Measurements from ENCODE around the gene CAPN11.
A peak's percentile ranks its signal among the peaks of the same experiment; 100 is the strongest.

The CAPN11 gene

GRCh38 chr6:44123544-44123943 lies 35.1 kb upstream of the CAPN11 start:
- Histone ChIP-seq H2AFZ (ENCODE audit: insufficient read depth, low read length, poor library complexity) (no peak overlapping the region), H3K36me3 (ENCODE audit: control insufficient read depth in 1 of 2, insufficient read depth in 2 of 2, low read length in 2 of 2) (no peaks in the 10 kb centered on the region), H3K9me3 (ENCODE audit: insufficient read depth, low read depth, low read length) (no peaks in the 10 kb centered on the region), H2BK120ac (ENCODE audit: insufficient read depth, low read length, poor library complexity) (no peak overlapping the region), H2BK5ac (ENCODE audit: low read depth, low read length, poor library complexity) (no peak overlapping the region), H3K4me2 (ENCODE audit: low read length) (no peak overlapping the region), H3K4ac (ENCODE audit: low read depth, low read length) (no peak overlapping the region), H3K27ac (ENCODE audit: low read depth, low read length) (no peak overlapping the region), H3K27me3 (ENCODE audit: insufficient read depth, low read length) (no peaks in the 10 kb centered on the region), H4K8ac (ENCODE audit: low read depth, low read length) (no peak overlapping the region), H2BK12ac (ENCODE audit: low read length) (no peak overlapping the region), H3K79me2 (ENCODE audit: control insufficient read depth, insufficient read depth, low read length, poor library complexity) (peaks cover 27% of the 10 kb centered on the region), H3K23ac (ENCODE audit: low read length) (no peak overlapping the region), H4K12ac (ENCODE audit: low read depth, low read length) (no peak overlapping the region), H2AK5ac (ENCODE audit: low read length) (no peak overlapping the region), H4K91ac (ENCODE audit: low read depth, low read length) (no peak overlapping the region), H3K4me3 (ENCODE audit: low read depth, low read length) (no peak overlapping the region), H3K9ac (ENCODE audit: low read length) (no peak overlapping the region), H3K18ac (ENCODE audit: low read length) (no peak overlapping the region), H3K79me1 (ENCODE audit: low read length) (peaks cover 12% of the 10 kb centered on the region), H3K14ac (ENCODE audit: low read length) (no peak overlapping the region), H3K4me1 (ENCODE audit: control insufficient read depth in 1 of 2, insufficient read depth in 2 of 2, low read length in 2 of 2) (peaks cover 4 to 10% of the 10 kb centered on the region in 2 experiments)
- no CpG with 5 or more reads among the region's 2 CpGs for WGBS (ENCODE audit: extremely low coverage, insufficient coverage, insufficient read length)
- DNase-seq = no peak

DNA sequence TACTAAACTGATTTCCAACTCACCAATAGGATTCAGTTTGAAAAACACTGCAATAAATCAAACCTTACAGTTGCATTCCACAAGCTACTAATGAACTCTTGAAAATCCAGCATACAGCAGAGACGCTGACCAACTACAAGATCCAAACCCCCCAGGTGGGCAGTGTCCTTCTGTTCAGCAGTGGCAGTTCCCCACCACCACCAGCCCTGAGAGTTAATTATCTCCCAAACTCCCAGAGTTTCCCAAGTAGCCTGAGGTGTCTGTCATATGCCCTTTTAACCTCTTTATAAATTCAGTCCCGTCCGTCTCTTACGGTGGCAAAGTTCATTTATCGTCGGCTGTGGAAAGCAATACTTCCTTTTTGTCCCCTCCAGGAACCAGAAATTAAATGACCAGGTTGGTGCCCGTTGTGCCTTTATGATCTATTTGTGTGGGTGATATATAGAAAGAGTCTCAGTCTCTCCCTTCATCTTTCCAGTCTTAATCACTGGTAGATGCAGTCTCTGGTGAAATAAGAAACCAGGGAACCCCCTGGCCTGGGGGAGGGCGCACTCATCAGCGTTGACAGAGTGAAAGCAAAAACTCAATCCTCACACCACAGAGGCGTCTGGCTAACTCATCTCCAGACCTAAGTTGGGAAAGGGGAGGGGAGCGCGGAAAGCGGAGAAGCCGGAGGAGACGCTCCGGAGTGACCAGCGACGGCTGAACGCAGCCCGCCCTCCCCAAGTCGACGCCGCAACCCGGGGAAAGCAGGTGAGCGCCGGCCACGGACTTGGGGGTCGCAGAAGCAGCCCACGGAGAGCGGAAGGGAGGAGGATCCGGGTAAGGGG lies 32.1 kb upstream of the CAPN11 start:
- no peak overlapping the region for H2BK12ac ChIP-seq (ENCODE audit: low read length)
- H4K8ac ChIP-seq (ENCODE audit: low read depth, low read length) = peak overlapping the region; percentile 83
- peak overlapping the region; percentile 85 for H3K4me3 ChIP-seq (ENCODE audit: low read depth, low read length)
- peak overlapping the region; percentile 89 for H4K91ac ChIP-seq (ENCODE audit: low read depth, low read length)
- H2BK120ac ChIP-seq (ENCODE audit: insufficient read depth, low read length, poor library complexity) = peak overlapping the region; percentile 78
- H3K27ac ChIP-seq (ENCODE audit: low read depth, low read length) = peak overlapping the region; percentile 89
- H3K9ac ChIP-seq (ENCODE audit: low read length) = peak overlapping the region; percentile 69
- no CpG with 5 or more reads among the region's 31 CpGs for WGBS (ENCODE audit: extremely low coverage, insufficient coverage, insufficient read length)
- H2AK5ac ChIP-seq (ENCODE audit: low read length) = peak overlapping the region; percentile 13
- H3K79me1 ChIP-seq (ENCODE audit: low read length) = peaks cover 12% of the 10 kb centered on the region
- DNase-seq = peak; percentile 63 to 65
- H3K4me1 ChIP-seq (ENCODE audit: control insufficient read depth in 1 of 2, insufficient read depth in 2 of 2, low read length in 2 of 2) = peaks cover 7 to 12% of the 10 kb centered on the region in 2 experiments
- H3K4ac ChIP-seq (ENCODE audit: low read depth, low read length) = peak overlapping the region; percentile 61
- H3K36me3 ChIP-seq (ENCODE audit: control insufficient read depth in 1 of 2, insufficient read depth in 2 of 2, low read length in 2 of 2) = no peaks in the 10 kb centered on the region
- peak overlapping the region; percentile 91 for H3K14ac ChIP-seq (ENCODE audit: low read length)
- peak overlapping the region; percentile 59 for H2AFZ ChIP-seq (ENCODE audit: insufficient read depth, low read length, poor library complexity)
- H3K23ac ChIP-seq (ENCODE audit: low read length) = no peak overlapping the region
- H3K79me2 ChIP-seq (ENCODE audit: control insufficient read depth, insufficient read depth, low read length, poor library complexity) = peaks cover 22% of the 10 kb centered on the region
- peak overlapping the region; percentile 93 for H3K18ac ChIP-seq (ENCODE audit: low read length)
- H4K12ac ChIP-seq (ENCODE audit: low read depth, low read length) = no peak overlapping the region
- peak overlapping the region; percentile 94 for H2BK5ac ChIP-seq (ENCODE audit: low read depth, low read length, poor library complexity)
- H3K4me2 ChIP-seq (ENCODE audit: low read length) = peak overlapping the region; percentile 65
- H3K9me3 ChIP-seq (ENCODE audit: insufficient read depth, low read depth, low read length) = no peaks in the 10 kb centered on the region
- no peaks in the 10 kb centered on the region for H3K27me3 ChIP-seq (ENCODE audit: insufficient read depth, low read length)

DNA sequence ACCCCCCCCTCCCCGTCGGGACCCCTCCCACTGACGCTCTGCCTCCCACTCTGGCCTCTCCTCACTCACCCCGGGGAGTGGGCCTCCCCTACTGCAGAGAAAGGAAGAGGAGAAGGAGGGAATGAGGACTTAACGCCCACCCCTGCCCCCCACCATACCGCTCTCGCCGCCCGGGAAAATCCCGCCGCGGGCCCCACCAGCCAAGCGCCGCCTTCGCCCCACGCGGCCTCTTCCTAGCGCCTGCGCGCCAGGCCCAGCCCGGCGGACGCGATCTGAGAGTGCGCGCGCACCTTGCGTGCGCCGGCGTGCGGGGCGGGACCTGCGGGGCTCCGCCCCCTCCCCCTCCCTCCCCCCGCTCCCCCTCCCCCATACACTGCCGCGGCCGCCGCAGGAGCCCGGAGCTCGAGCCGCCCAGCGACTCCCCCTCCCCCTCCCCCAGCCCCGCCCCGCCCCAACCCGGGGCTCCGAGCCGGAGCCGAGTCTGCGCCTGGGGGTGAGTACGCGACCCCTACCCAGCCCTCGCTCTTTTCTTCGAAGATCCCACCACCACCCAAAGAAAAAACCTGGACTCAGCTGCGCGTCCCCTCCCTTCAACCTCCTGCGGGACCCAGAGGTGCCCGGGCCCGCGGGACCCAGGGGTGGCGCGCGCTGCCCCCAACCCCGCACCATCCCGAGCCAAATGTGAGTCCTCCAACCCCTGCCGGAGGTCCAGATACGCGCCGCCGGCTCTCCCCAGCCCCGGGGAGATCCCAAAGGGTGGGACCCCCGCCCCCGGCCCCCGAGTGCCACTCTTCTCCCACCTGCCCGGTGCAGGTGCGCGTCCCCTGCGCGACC lies 31.2 kb upstream of the CAPN11 start, which contains the start of the genes MRPL14 and TMEM63B:
Gene MRPL14 (minus strand): TSS at position 267 of the 834 bp plus-strand sequence. CDS start 10,841 bp downstream, outside the sequence.
Gene TMEM63B (plus strand): TSS at position 369 of the 834 bp plus-strand sequence. CDS start 7,031 bp downstream, outside the sequence.
- peak; percentile 85 to 95 for DNase-seq
- peak within 1 kb of the TSS; percentile 94 for H4K8ac ChIP-seq (ENCODE audit: low read depth, low read length)
- peak within 1 kb of the TSS; percentile 89 for H3K27ac ChIP-seq (ENCODE audit: low read depth, low read length)
- H3K9ac ChIP-seq (ENCODE audit: low read length) = peak within 1 kb of the TSS; percentile 74
- peaks cover 7 to 12% of the 10 kb centered on the region in 2 experiments for H3K4me1 ChIP-seq (ENCODE audit: control insufficient read depth in 1 of 2, insufficient read depth in 2 of 2, low read length in 2 of 2)
- H2AK5ac ChIP-seq (ENCODE audit: low read length) = peak within 1 kb of the TSS; percentile 76
- H3K14ac ChIP-seq (ENCODE audit: low read length) = peak within 1 kb of the TSS; percentile 91
- H4K91ac ChIP-seq (ENCODE audit: low read depth, low read length) = peak within 1 kb of the TSS; percentile 89
- no peaks in the 10 kb centered on the region for H3K27me3 ChIP-seq (ENCODE audit: insufficient read depth, low read length)
- peak within 1 kb of the TSS; percentile 98 for H2AFZ ChIP-seq (ENCODE audit: insufficient read depth, low read length, poor library complexity)
- H3K36me3 ChIP-seq (ENCODE audit: control insufficient read depth in 1 of 2, insufficient read depth in 2 of 2, low read length in 2 of 2) = no peaks in the 10 kb centered on the region
- peaks cover 22% of the 10 kb centered on the region for H3K79me2 ChIP-seq (ENCODE audit: control insufficient read depth, insufficient read depth, low read length, poor library complexity)
- peak within 1 kb of the TSS; percentile 94 for H3K18ac ChIP-seq (ENCODE audit: low read length)
- no peaks in the 10 kb centered on the region for H3K9me3 ChIP-seq (ENCODE audit: insufficient read depth, low read depth, low read length)
- H3K4ac ChIP-seq (ENCODE audit: low read depth, low read length) = peak within 1 kb of the TSS; percentile 97
- peaks cover 12% of the 10 kb centered on the region for H3K79me1 ChIP-seq (ENCODE audit: low read length)
- peak within 1 kb of the TSS; percentile 97 for H3K4me2 ChIP-seq (ENCODE audit: low read length)
- H2BK120ac ChIP-seq (ENCODE audit: insufficient read depth, low read length, poor library complexity) = peak within 1 kb of the TSS; percentile 78
- no peak within 1 kb of the TSS for H3K23ac ChIP-seq (ENCODE audit: low read length)
- H2BK12ac ChIP-seq (ENCODE audit: low read length) = peak within 1 kb of the TSS; percentile 20
- no CpG with 5 or more reads among the region's 80 CpGs for WGBS (ENCODE audit: extremely low coverage, insufficient coverage, insufficient read length)
- H4K12ac ChIP-seq (ENCODE audit: low read depth, low read length) = peak within 1 kb of the TSS; percentile 72
- peak within 1 kb of the TSS; percentile 94 for H2BK5ac ChIP-seq (ENCODE audit: low read depth, low read length, poor library complexity)
- peak within 1 kb of the TSS; percentile 85 for H3K4me3 ChIP-seq (ENCODE audit: low read depth, low read length)
